ENCODE data around the gene FBP1.
"Not testable (repeated sequence)": the region's sequence is repeated elsewhere in the genome, so short reads cannot be mapped to it uniquely, and the experiment has no call there.

The FBP1 gene

DNA sequence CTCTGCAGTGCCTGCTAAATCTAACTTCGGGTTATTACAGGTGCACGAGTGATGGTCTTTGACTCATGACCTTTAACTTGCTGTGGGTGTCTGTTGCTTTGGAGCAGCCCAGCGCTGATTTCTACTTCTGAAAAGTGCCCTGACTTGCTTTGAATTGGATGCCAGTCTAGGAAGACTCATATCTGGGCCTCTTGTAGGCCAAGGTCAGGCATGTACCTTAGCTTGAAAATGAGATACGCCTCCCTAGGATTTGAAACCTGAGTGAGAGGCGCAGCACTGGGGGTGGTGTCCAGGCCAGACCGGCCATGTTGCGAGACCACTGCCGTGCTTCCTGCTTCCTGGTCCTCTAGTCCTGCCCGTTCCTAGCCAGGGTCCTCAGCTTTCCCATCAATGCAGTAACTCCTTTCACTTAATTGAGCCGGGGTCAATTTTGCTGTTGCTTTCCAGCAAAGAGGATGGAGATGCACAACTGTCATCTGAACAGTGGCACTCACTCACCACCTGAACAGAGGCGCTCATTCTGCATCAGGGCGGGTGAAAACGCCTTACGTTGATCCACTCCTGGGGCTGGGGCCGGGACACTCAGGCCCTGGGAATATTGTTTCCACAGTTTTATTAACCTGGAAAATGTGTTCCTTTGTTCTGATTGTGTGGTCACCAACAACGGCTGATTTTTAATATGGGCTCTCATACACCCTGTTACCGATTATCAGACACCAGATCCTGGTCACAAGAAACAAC lies 70.2 kb downstream of the FBP1 start:
- no peak for DNase-seq

DNA sequence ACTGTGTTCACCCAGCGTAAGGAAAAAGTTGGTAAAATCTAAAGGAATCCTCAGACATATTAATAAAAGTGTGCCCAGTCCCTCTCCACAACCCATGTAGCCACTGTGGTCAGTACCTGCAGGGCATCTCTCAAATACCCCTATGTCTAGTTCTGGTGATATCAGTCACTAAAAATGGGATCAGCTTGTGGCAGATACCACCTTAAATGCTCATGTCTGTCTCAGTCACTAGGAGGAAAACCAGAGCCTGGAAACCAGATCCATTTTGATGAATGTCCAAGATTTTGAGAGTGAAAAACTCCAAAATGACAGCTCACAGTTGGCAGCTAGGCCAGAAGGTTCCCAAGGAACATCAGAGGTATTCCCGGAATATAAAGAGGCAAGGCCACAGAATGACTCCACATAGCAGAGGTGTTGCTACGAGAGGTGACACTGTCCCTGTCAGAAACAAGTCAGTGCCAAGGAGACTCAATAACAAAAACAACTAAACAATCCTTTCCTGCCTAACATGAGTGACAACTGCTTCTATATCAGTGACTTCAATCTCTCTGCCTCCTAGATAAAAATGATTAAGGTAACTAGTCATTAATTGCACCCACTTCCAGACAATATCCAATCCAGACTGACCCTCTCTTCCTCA lies 70.9 kb downstream of the FBP1 start:
- DNase-seq, result no peak

DNA sequence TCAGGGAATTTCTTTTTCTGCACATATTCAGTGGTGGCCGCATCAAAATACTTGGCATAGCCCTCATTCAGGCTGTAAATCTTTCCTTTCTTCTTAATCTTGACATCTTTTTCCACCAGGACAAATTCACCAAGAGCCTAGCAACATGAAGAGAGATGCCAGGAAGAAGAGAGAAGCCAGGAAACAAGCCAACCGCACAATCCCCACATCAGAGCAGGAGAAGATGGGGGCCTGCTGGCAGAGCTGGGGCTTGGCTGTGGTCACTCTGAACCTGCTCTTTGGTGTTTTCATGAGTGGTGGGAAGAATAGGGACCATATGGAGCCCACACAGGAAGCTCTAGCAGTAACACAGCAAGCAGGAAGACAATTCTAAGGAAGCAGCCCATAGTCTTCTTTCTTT lies 72.0 kb downstream of the FBP1 start:
- no peak for DNase-seq

DNA sequence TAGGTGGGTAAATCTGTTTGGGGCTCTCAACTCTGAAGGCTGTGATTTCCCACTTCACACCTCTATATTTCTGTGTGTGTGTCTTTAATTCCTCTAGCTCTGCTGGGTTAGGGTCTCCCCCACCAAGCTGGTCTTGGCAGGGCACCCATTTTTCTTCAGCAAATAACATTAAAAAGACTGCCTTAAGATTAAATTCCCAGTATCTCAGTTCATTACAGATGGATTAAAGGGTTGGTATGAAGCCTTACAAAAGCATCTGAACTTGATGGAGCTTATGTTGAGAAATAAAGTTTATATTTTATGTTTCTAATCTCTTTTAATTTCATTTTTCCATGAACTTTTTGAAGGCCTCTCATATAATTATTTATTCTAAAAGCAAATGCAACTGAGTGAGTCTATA lies 72.8 kb downstream of the FBP1 start:
- no peak for DNase-seq

DNA sequence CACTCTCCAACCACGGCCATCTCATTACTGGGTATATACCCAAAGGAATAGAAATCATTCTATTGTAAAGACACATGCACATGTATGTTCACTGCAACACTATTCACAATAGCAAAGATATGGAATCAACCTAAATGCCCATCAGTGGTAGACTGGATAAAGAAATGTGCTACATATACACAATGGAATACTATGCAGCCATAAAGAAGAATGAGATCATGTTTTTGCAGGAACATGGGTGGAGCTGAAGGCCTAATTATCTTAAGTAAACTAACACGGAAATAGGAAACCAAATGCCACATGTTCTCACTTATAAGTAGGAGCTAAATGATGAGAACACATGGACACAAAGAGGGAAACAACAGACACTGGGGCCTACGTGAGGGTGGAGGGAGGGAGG lies 75.0 kb downstream of the FBP1 start:
- DNase-seq, result not testable (repeated sequence)

DNA sequence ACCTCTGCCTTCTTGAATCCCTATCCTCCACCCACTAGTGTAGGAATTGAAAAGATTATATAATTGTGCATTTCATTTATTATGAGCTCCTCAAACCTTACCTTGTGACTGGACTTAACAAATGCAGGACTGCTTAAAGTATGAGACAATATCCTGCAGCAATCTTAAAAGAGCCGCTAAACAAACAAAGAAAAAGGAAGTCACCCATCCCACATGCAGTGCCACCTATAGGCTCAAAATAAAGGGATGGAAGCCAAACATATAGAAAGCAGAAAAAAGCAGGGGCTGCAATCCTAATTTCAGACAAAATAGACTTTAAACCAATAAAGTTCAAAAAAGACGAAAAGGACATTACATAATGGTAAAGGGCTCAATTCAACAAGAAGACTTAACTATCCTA lies 75.8 kb downstream of the FBP1 start:
- DNase-seq, result no peak

DNA sequence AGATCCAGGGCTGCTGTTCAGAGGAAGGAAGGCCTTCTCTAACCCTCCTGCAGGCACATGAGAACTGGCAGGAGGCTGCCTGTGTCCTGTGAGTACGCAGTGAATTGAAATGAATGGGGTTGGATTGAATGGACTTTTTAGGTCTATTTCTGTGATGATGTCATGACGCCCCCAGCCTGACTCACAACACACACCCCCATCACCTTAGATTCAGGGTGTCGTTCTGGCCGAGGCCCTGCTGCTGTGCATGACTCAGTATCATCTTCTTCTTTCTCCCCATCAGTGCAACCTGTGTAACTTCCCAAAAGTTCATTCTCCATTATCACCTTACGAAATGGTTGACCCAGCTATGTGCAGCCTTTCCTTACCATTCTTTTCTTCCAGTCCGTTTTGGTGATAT lies 79.1 kb downstream of the FBP1 start:
- DNase-seq, result no peak

DNA sequence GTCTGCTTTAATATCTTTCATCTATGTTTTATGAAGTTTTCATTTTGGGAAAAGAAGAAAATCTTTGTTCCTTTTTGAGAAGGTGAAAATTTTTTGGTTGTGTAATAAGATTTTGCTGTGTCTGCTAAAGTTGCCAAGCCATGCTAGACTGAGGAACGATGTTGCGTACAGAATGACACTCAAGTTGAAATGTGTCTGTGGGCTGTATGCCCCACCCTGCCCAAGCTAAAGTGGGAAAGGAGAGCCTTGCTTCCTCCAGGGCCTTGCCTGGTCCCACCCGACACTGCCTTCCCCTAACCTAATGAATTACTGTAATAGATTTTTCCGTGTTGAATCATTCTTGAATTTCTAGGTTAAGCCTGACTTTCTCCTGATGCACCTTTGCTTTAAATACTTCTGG lies 81.9 kb downstream of the FBP1 start:
- no peak for DNase-seq

DNA sequence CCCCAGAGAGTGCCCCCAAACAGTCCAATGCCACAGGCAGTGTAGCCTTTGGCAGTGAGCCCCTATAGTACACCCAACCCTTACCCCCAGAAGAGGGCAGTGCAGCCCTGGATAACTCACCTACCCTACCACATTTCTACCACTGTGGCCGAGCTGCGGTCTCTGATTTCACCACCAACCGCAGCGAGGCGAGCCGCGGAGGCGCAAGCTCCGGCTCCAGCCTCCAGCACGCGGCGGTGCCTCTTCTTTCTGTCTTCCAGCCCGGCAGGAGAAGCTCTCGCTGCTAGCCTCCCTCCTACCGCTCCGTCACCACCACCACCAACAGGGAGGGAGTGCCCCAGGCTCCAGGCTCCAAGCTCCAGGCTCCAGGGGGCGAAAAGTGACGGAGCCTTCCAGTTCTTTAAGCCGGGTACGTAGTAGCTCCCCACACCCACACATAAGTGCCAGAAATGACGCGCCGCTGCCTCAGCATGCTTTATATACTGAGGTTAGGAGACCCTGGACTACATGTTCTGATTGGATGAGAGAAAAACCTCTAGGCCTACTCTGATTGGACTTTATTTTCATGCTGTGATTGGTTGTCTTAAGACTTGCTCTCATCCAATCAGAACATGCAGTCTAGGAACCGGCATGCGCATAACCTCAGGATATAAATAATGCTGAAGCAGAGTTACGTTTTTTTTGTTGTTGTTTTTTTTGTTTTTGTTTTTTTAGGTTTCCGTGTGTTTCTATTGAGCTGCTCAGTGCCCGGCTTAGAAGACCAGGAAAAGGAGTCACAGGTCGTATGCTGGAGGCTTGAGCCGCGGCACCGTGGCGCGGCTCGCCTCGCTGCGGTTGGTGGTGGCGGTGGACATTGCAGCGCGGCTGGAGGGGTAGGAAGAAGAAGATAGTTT lies 84.6 kb downstream of the FBP1 start, which contains the start of gene PCAT7:
Gene PCAT7 (plus strand): TSS at position 645 of the 893 bp plus-strand sequence.
- no peak for DNase-seq

DNA sequence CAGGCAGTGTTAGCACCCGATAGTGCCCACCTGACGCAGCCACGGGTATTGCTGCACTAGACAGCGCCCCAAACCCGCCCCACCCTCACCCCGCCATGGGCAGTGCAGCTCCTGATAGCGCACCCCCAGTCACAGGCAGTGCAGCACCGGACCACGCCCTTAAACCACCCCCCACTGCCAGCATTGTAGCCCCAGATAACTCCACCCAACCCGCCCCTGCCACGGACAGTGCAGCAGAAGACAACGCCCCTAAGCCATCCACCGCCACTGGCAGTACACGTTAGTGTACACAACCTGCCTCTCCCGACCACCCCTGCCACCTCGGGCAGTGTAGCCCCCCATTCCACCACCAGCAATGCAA lies 85.3 kb downstream of the FBP1 start:
- DNase-seq, result no peak

All from cortex of kidney (tissue), 1 donor.